Measurements from ENCODE around the gene HLA-DOA.

HLA-DOA gene

GRCh38 chr6:32983964-32984621, 25.3 kb downstream of the HLA-DOA start:
- H3K4me3 ChIP-seq (ENCODE audit: low read length), result no peak overlapping the region
- TF ChIP-seq CTCF (conservative IDR thresholded peaks at IDR 0.05; ENCODE audit: low read length), result no peak
- DNase-seq (ENCODE audit: low read depth), result no peak

GRCh38 chr6:32983493-32983848, 25.9 kb downstream of the HLA-DOA start:
- TF ChIP-seq CTCF (conservative IDR thresholded peaks at IDR 0.05; ENCODE audit: low read length), result no peak
- no peak for DNase-seq (ENCODE audit: low read depth)
- no peak overlapping the region for H3K4me3 ChIP-seq (ENCODE audit: low read length)

- TF ChIP-seq CTCF (conservative IDR thresholded peaks at IDR 0.05; ENCODE audit: low read length), result no peak
- no peak overlapping the region for H3K4me3 ChIP-seq (ENCODE audit: low read length)
- no peak for DNase-seq (ENCODE audit: low read depth)
Observed at GRCh38 chr6:32982702-32983492, 26.5 kb downstream of the HLA-DOA start.

GRCh38 chr6:32982084-32982701, 27.2 kb downstream of the HLA-DOA start:
- no peak overlapping the region for H3K4me3 ChIP-seq (ENCODE audit: low read length)
- DNase-seq (ENCODE audit: low read depth), result peak; percentile 49
- TF ChIP-seq CTCF (conservative IDR thresholded peaks at IDR 0.05; ENCODE audit: low read length), result no peak

- peak; percentile 4 for DNase-seq (ENCODE audit: low read depth)
- TF ChIP-seq CTCF (conservative IDR thresholded peaks at IDR 0.05; ENCODE audit: low read length), result no peak
- no peak overlapping the region for H3K4me3 ChIP-seq (ENCODE audit: low read length)
Observed at GRCh38 chr6:32980488-32981038, 28.8 kb downstream of the HLA-DOA start.

GRCh38 chr6:32979720-32980487, 29.5 kb downstream of the HLA-DOA start:
- TF ChIP-seq CTCF (conservative IDR thresholded peaks at IDR 0.05; ENCODE audit: low read length), result no peak
- no peak for DNase-seq (ENCODE audit: low read depth)
- no peak overlapping the region for H3K4me3 ChIP-seq (ENCODE audit: low read length)
